K562 (cell line): ENCODE data around the gene RASGRP4. TPM values are rescaled to one million over a fixed set of nuclear protein-coding genes. Genes with fewer than 3 reads are reported as not detected.

Experiments used
- CHD2 ChIP-seq: IDR thresholded peaks from 2 replicates; pipeline ENCODE4 v1.6.1; 2011; ENCODE audit warnings: low read depth, low read length
- EGR1 ChIP-seq: fragments of 450-650 bp; conservative IDR thresholded peaks from 2 replicates; pipeline ENCODE4 v1.6.1; 2017; ENCODE audit warnings: mild to moderate bottlenecking
- HMGN3 ChIP-seq: IDR thresholded peaks from 2 replicates; pipeline ENCODE4 v1.6.1; 2011; ENCODE audit warnings: borderline replicate concordance, low read depth, mild to moderate bottlenecking, mixed read lengths, low read length; ENCODE audit not compliant: insufficient read length; ENCODE audit errors: extremely low read depth
- ILF3 ChIP-seq: fragments of 450-650 bp; IDR thresholded peaks from 2 replicates; pipeline ENCODE4 v1.6.1; 2018; ENCODE audit warnings: antibody characterized with exemption, mild to moderate bottlenecking, moderate library complexity, borderline replicate concordance
- PHF21A ChIP-seq: fragments of 450-650 bp; IDR thresholded peaks from 2 replicates; pipeline ENCODE4 v1.6.1; 2017; ENCODE audit warnings: low read depth, borderline replicate concordance
- RERE ChIP-seq: sonication (generic); formaldehyde crosslinking; IDR thresholded peaks from 2 replicates; pipeline ENCODE4 v1.8.0; 2023; ENCODE audit warnings: missing genetic modification reagents, mild to moderate bottlenecking, borderline replicate concordance
- TAF15 ChIP-seq: fragments of 200-400 bp; formaldehyde crosslinking; IDR thresholded peaks from 2 replicates; pipeline ENCODE4 v1.6.1; 2017; ENCODE audit warnings: mild to moderate bottlenecking, low read depth, low read length, moderate library complexity
- TARDBP ChIP-seq: fragments of 450-650 bp; IDR thresholded peaks from 2 replicates; pipeline ENCODE4 v1.6.1; 2016
- ZNF133 ChIP-seq: fragments of 250-450 bp; sonication (Bioruptor Pico); IDR thresholded peaks from 2 replicates; pipeline ENCODE4 v1.4.0; 2020; ENCODE audit warnings: mild to moderate bottlenecking
- ZNF197 ChIP-seq: fragments of 200-800 bp; sonication (Bioruptor generic); IDR thresholded peaks from 2 replicates; pipeline ENCODE4 v1.6.1; 2016; ENCODE audit warnings: low read depth, missing genetic modification characterization, missing compliant biosample characterization
- ZNF444 ChIP-seq: fragments of 250-450 bp; sonication (Bioruptor Pico); IDR thresholded peaks from 2 replicates; pipeline ENCODE4 v1.4.0; 2020; ENCODE audit warnings: mild to moderate bottlenecking, moderate library complexity
- ZNF592 ChIP-seq: fragments of 450-650 bp; IDR thresholded peaks from 2 replicates; pipeline ENCODE4 v1.6.1; 2017; ENCODE audit warnings: antibody characterized with exemption, mild to moderate bottlenecking
- polyA plus RNA-seq, 8 experiments: library from polyadenylated mRNA; depleted of rRNA in 4 of 8; stranded (reverse) in 5 of 8; unstranded in 3 of 8; fragments of >200 nt; fragmentation: Nextera tagmentation in 2 of 8; fragmentation: Illumina TruSeq in 1 of 8; extraction: Ambion mirVana in 2 of 8; extraction: Trizol in 1 of 8; gene quantifications; 2 replicates each; pipeline versions ENCODE4 v1.2.1 to v1.2.3, GENCODE V29; 2011 to 2014; ENCODE audit warnings: inconsistent platforms in 1 of 8, missing spikeins in 1 of 8
- total RNA-seq, 7 experiments: library from RNA; depleted of rRNA in 6 of 7; stranded (reverse); fragments of >200 nt in 6 of 7; fragmentation: Illumina TruSeq in 2 of 7; extraction: Trizol in 2 of 7; gene quantifications; 2 replicates each; pipeline versions ENCODE4 v1.2.1 to v1.2.3, GENCODE V29; 2011 to 2021; ENCODE audit warnings: low replicate concordance in 1 of 7

Gene RASGRP4
- total and polyA plus RNA-seq, 9 of the 15 experiments (the other 6 are each of a cell fraction or from before 2014, with no cell fraction given), result 0.39 to 4.6 (median 3.8) TPM

- TF ChIP-seq RERE (CRISPR knock-in tag) (no peak), TARDBP (no peak), ZNF197 (CRISPR knock-in tag) (no peak), CHD2 (no peak), ZNF133 (no peak), ZNF592 (no peak), ILF3 (no peak), PHF21A (no peak), ZNF444 (CRISPR knock-in tag) (no peak), EGR1 (no peak), HMGN3 (no peak), TAF15 (no peak)
These were observed 41.8 kb upstream of the RASGRP4 start (continued) for GRCh38 chr19:38467541-38468525.
